HG02678 (cell line): ENCODE data around the gene CEP350.
"Not testable (repeated sequence)": the region's sequence is repeated elsewhere in the genome, so short reads cannot be mapped to it uniquely, and the experiment has no call there.

ENCODE experiments used
- ATAC-seq: cut with Tn5 transposase; IDR thresholded peaks from one replicate; pipeline ENCODE4 v1.9.1; 2021; ENCODE audit warnings: mild to moderate bottlenecking, moderate library complexity; ENCODE audit not compliant: unreplicated experiment

CEP350 gene

GRCh38 chr1:179941454-179941853 lies 13.2 kb upstream of the CEP350 start:
- ATAC-seq: no peak

- ATAC-seq: no peak
These were observed 4.0 kb upstream of the CEP350 start for GRCh38 chr1:179950651-179951050.

- ATAC-seq: no peak
These were observed 3.0 kb upstream of the CEP350 start for GRCh38 chr1:179951383-179952144.

GRCh38 chr1:179952186-179952585 lies 2.4 kb upstream of the CEP350 start:
- ATAC-seq: no peak

GRCh38 chr1:179953974-179954492 lies 577 bp upstream of the CEP350 start:
- ATAC-seq: peak; percentile 27

GRCh38 chr1:179955287-179955680 lies 674 bp downstream of the CEP350 start:
- ATAC-seq: no peak

GRCh38 chr1:179955731-179956130 lies 1.1 kb downstream of the CEP350 start:
- ATAC-seq: no peak

GRCh38 chr1:179958359-179958758 lies 3.7 kb downstream of the CEP350 start:
- ATAC-seq: no peak

GRCh38 chr1:179962168-179962567 lies 7.6 kb downstream of the CEP350 start:
- ATAC-seq: not testable (repeated sequence)

GRCh38 chr1:179966551-179966950 lies 11.9 kb downstream of the CEP350 start:
- no peak for ATAC-seq

GRCh38 chr1:179968284-179968993 lies 13.8 kb downstream of the CEP350 start:
- ATAC-seq: no peak

- ATAC-seq: no peak
These were observed 14.6 kb downstream of the CEP350 start for GRCh38 chr1:179968994-179969919.

- ATAC-seq: no peak
These were observed 15.4 kb downstream of the CEP350 start for GRCh38 chr1:179969962-179970361.

GRCh38 chr1:179971563-179972496 lies 17.2 kb downstream of the CEP350 start:
- no peak for ATAC-seq

- no peak for ATAC-seq
These were observed 18.8 kb downstream of the CEP350 start for GRCh38 chr1:179973198-179974110.

GRCh38 chr1:179976970-179977651 lies 22.5 kb downstream of the CEP350 start:
- no peak for ATAC-seq

GRCh38 chr1:179978199-179979079 lies 23.8 kb downstream of the CEP350 start:
- ATAC-seq: no peak
